K562 (cell line): Measurements from ENCODE around the gene ST6GALNAC1. TPM values are rescaled to one million over a fixed set of nuclear protein-coding genes. Genes with fewer than 3 reads are reported as not detected.

Experiments used
- ADNP ChIP-seq: fragments of 200-800 bp; sonication (Bioruptor generic); IDR thresholded peaks from 2 replicates; pipeline ENCODE4 v1.6.1; 2016; ENCODE audit warnings: missing genetic modification characterization, missing compliant biosample characterization
- CEBPG ChIP-seq, 3 experiments: fragments of 200-800 bp in 1 of 3; sonication (Bioruptor generic) in 1 of 3; sonication (generic) in 1 of 3; formaldehyde crosslinking in 1 of 3; IDR thresholded peaks in 2 of 3; conservative IDR thresholded peaks in 1 of 3; 2 replicates each; pipeline versions ENCODE4 v1.6.1 to v1.8.0; 2016 to 2022; ENCODE audit warnings: missing compliant biosample characterization in 2 of 3, missing genetic modification characterization in 2 of 3, mild to moderate bottlenecking in 1 of 3, missing genetic modification reagents in 1 of 3
- CXXC5 ChIP-seq: fragments of 250-450 bp; sonication (Bioruptor Pico); IDR thresholded peaks from 2 replicates; pipeline ENCODE4 v1.8.0; 2022; ENCODE audit warnings: inconsistent platforms, mild to moderate bottlenecking, moderate library complexity
- DPF2 ChIP-seq: fragments of 450-650 bp; IDR thresholded peaks from 2 replicates; pipeline ENCODE4 v1.6.1; 2016
- HDAC1 ChIP-seq, 2 experiments: fragments of 450-650 bp; IDR thresholded peaks; 2 replicates each; pipeline ENCODE4 v1.6.1; 2016 to 2017; ENCODE audit warnings: inconsistent platforms in 1 of 2, mild to moderate bottlenecking in 1 of 2, moderate library complexity in 1 of 2
- HDAC2 ChIP-seq: fragments of 450-650 bp; IDR thresholded peaks from 2 replicates; pipeline ENCODE4 v1.6.1; 2016; ENCODE audit warnings: mild to moderate bottlenecking
- HNRNPUL1 ChIP-seq: fragments of 200-400 bp; formaldehyde crosslinking; IDR thresholded peaks from 2 replicates; pipeline ENCODE4 v1.6.1; 2017; ENCODE audit warnings: low read length
- NR0B1 ChIP-seq: fragments of 450-650 bp; IDR thresholded peaks from one replicate; pipeline ENCODE4 v1.6.1; 2018; ENCODE audit warnings: mild to moderate bottlenecking, moderate library complexity; ENCODE audit not compliant: partially characterized antibody
- POLR2G ChIP-seq: fragments of 200-400 bp; formaldehyde crosslinking; IDR thresholded peaks from 2 replicates; pipeline ENCODE4 v1.6.1; 2017; ENCODE audit warnings: low read depth, mild to moderate bottlenecking, antibody characterized with exemption, low read length, moderate library complexity
- RCOR1 ChIP-seq, 2 experiments: IDR thresholded peaks; 2 replicates each; pipeline ENCODE4 v1.6.1; 2012; ENCODE audit warnings: low read depth in 2 of 2, low read length in 2 of 2, borderline replicate concordance in 1 of 2, improper control_type of control experiment in 1 of 2
- SMARCA4 ChIP-seq: fragments of 450-650 bp; IDR thresholded peaks from 2 replicates; pipeline ENCODE4 v1.6.1; 2016
- TEAD2 ChIP-seq: fragments of 450-650 bp; IDR thresholded peaks from 2 replicates; pipeline ENCODE4 v1.6.1; 2016; ENCODE audit warnings: missing genetic modification characterization, control low read depth, missing compliant biosample characterization
- ZBTB33 ChIP-seq: sonication (generic); formaldehyde crosslinking; IDR thresholded peaks from 2 replicates; pipeline ENCODE4 v1.8.1; 2023; ENCODE audit warnings: mild to moderate bottlenecking, missing genetic modification reagents
- ZNF121 ChIP-seq: sonication (generic); formaldehyde crosslinking; conservative IDR thresholded peaks from 2 replicates; pipeline ENCODE4 v1.8.0; 2022; ENCODE audit warnings: missing genetic modification reagents
- ZNF184 ChIP-seq: sonication (generic); formaldehyde crosslinking; IDR thresholded peaks from 2 replicates; pipeline ENCODE4 v1.5.0; 2020; ENCODE audit warnings: missing genetic modification reagents
- ZNF696 ChIP-seq: fragments of 250-450 bp; sonication (Bioruptor Pico); conservative IDR thresholded peaks from 2 replicates; pipeline ENCODE4 v1.4.0; 2020; ENCODE audit warnings: mild to moderate bottlenecking, moderate library complexity
- polyA plus RNA-seq, 8 experiments: library from polyadenylated mRNA; depleted of rRNA in 4 of 8; stranded (reverse) in 5 of 8; unstranded in 3 of 8; fragments of >200 nt; fragmentation: Nextera tagmentation in 2 of 8; fragmentation: Illumina TruSeq in 1 of 8; extraction: Ambion mirVana in 2 of 8; extraction: Trizol in 1 of 8; gene quantifications; 2 replicates each; pipeline versions ENCODE4 v1.2.1 to v1.2.3, GENCODE V29; 2011 to 2014; ENCODE audit warnings: inconsistent platforms in 1 of 8, missing spikeins in 1 of 8
- total RNA-seq, 7 experiments: library from RNA; depleted of rRNA in 6 of 7; stranded (reverse); fragments of >200 nt in 6 of 7; fragmentation: Illumina TruSeq in 2 of 7; extraction: Trizol in 2 of 7; gene quantifications; 2 replicates each; pipeline versions ENCODE4 v1.2.1 to v1.2.3, GENCODE V29; 2011 to 2021; ENCODE audit warnings: low replicate concordance in 1 of 7
- TF ChIP-seq, protein P1 (sequence below): fragments of 450-650 bp; IDR thresholded peaks from 2 replicates; pipeline ENCODE4 v1.6.1; 2016
- TF ChIP-seq, protein P2 (sequence below), 2 experiments: fragments of 450-650 bp; IDR thresholded peaks; 2 replicates each; pipeline ENCODE4 v1.6.1; 2018; ENCODE audit warnings: mild to moderate bottlenecking in 2 of 2, low read depth in 1 of 2; ENCODE audit not compliant: partially characterized antibody in 2 of 2
- TF ChIP-seq, protein P3 (sequence below): IDR thresholded peaks from 2 replicates; pipeline ENCODE4 v1.6.1; 2014; ENCODE audit warnings: antibody characterized with exemption

Gene ST6GALNAC1
- total and polyA plus RNA-seq, 9 of the 15 experiments (the other 6 are each of a cell fraction or from before 2014, with no cell fraction given) = 20.6 to 68.4 (median 50.5) TPM

DNA sequence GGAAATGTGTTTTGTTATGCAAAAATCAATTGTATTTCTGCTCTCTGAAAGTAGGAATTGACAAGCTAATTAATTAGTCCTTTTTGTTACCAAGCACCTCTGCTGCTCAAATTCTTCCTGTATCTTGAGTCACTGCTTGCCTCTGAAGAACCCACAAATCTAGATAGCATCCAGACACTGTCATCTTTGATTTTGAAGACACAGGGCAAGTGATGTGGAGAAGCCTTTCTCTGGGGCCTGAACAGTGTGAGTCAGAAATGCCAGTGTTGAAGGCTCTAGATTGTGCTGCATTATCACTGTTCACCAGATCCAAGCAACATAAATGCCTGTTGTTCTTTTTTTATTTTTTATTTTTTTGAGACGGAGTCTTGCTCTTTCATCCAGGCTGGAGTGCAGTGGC lies 10.9 kb upstream of the ST6GALNAC1 start (continued):
- TF ChIP-seq, protein P1, sequence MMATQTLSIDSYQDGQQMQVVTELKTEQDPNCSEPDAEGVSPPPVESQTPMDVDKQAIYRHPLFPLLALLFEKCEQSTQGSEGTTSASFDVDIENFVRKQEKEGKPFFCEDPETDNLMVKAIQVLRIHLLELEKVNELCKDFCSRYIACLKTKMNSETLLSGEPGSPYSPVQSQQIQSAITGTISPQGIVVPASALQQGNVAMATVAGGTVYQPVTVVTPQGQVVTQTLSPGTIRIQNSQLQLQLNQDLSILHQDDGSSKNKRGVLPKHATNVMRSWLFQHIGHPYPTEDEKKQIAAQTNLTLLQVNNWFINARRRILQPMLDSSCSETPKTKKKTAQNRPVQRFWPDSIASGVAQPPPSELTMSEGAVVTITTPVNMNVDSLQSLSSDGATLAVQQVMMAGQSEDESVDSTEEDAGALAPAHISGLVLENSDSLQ = no peak
- no peak for TF ChIP-seq POLR2G
- peak; percentile 36; the same call in 1 of the 2 replicates for TF ChIP-seq HDAC2
- no peak for TF ChIP-seq TEAD2 (tag)
- 0 out of 2 replicates have a peak, but pooled peaks have one; percentile 18 for TF ChIP-seq ADNP (tag)
- TF ChIP-seq CEBPG (CRISPR knock-in tag; IDR thresholded peaks at IDR 0.05) = no peak
- TF ChIP-seq CEBPG (tag; conservative IDR thresholded peaks at IDR 0.05 in 1 of 2, IDR thresholded peaks at IDR 0.05 in 1 of 2) = no peak
- TF ChIP-seq HNRNPUL1 = no peak
- peak; percentile 67 for TF ChIP-seq SMARCA4
- TF ChIP-seq, protein P2, sequence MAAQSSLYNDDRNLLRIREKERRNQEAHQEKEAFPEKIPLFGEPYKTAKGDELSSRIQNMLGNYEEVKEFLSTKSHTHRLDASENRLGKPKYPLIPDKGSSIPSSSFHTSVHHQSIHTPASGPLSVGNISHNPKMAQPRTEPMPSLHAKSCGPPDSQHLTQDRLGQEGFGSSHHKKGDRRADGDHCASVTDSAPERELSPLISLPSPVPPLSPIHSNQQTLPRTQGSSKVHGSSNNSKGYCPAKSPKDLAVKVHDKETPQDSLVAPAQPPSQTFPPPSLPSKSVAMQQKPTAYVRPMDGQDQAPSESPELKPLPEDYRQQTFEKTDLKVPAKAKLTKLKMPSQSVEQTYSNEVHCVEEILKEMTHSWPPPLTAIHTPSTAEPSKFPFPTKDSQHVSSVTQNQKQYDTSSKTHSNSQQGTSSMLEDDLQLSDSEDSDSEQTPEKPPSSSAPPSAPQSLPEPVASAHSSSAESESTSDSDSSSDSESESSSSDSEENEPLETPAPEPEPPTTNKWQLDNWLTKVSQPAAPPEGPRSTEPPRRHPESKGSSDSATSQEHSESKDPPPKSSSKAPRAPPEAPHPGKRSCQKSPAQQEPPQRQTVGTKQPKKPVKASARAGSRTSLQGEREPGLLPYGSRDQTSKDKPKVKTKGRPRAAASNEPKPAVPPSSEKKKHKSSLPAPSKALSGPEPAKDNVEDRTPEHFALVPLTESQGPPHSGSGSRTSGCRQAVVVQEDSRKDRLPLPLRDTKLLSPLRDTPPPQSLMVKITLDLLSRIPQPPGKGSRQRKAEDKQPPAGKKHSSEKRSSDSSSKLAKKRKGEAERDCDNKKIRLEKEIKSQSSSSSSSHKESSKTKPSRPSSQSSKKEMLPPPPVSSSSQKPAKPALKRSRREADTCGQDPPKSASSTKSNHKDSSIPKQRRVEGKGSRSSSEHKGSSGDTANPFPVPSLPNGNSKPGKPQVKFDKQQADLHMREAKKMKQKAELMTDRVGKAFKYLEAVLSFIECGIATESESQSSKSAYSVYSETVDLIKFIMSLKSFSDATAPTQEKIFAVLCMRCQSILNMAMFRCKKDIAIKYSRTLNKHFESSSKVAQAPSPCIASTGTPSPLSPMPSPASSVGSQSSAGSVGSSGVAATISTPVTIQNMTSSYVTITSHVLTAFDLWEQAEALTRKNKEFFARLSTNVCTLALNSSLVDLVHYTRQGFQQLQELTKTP (IDR thresholded peaks at IDR 0.05; ENCODE audit: low read depth in 1 of 2, partially characterized antibody in 2 of 2) = no peak
- TF ChIP-seq ZNF121 (CRISPR knock-in tag) = no peak
- no peak for TF ChIP-seq ZBTB33 (CRISPR knock-in tag)
- no peak for TF ChIP-seq ZNF184 (CRISPR knock-in tag)
- TF ChIP-seq NR0B1 = no peak
- TF ChIP-seq ZNF696 (CRISPR knock-in tag) = no peak
- 0 out of 4 replicates have a peak, but pooled peaks of 1 of the 2 experiments have one; percentile 38 for TF ChIP-seq HDAC1 (IDR thresholded peaks at IDR 0.05)
- no peak for TF ChIP-seq CXXC5 (CRISPR knock-in tag)
- TF ChIP-seq DPF2 = peak; percentile 68
- TF ChIP-seq, protein P3, sequence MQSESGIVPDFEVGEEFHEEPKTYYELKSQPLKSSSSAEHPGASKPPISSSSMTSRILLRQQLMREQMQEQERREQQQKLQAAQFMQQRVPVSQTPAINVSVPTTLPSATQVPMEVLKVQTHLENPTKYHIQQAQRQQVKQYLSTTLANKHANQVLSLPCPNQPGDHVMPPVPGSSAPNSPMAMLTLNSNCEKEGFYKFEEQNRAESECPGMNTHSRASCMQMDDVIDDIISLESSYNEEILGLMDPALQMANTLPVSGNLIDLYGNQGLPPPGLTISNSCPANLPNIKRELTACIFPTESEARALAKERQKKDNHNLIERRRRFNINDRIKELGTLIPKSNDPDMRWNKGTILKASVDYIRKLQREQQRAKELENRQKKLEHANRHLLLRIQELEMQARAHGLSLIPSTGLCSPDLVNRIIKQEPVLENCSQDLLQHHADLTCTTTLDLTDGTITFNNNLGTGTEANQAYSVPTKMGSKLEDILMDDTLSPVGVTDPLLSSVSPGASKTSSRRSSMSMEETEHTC = no peak
- peak in 1 of 2 experiments; percentile 75; a peak in 1 of 4 replicates for TF ChIP-seq RCOR1 (IDR thresholded peaks at IDR 0.05; ENCODE audit: borderline replicate concordance in 1 of 2, low read depth in 2 of 2, low read length in 2 of 2)
